Measurements from ENCODE around the gene ZBTB34. TPM values are rescaled to one million over a fixed set of nuclear protein-coding genes. Genes with fewer than 3 reads are reported as not detected.

ZBTB34 gene
- total RNA-seq, 1 experiment from 2014 or later = 15.8 TPM

DNA sequence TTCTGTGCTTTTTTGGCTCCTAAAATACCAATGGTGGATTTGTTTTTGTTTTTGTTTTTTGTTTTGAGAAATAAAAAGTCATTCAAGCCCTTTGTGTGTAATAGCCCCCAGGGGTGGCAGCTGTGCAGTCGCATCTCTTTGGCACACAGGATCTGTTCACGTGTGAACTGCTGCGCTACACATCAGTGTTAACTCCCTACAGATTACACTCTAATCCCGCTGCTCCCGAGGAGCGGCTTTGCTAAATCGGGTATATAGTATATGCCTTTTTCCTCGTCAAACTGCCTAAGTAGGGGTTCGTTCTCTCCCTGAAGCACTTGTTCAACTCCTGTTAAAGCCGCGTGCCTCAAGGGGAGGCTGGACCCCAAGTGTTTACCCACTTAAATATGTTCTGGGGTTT lies 22.3 kb downstream of the ZBTB34 start:
- H2AFZ ChIP-seq (ENCODE audit: low read length) = no peak overlapping the region
- H3K56ac ChIP-seq (ENCODE audit: insufficient read length, low read depth, low read length) = no peak overlapping the region
- no CpG with 5 or more reads among the region's 11 CpGs for WGBS (ENCODE audit: extremely low coverage, insufficient read length, low lambda C conversion rate)
- no peak overlapping the region for H3K4me2 ChIP-seq (ENCODE audit: insufficient read depth, insufficient read length, low read length)
- no peaks in the 10 kb centered on the region; the same call in 1 of the 2 replicates for H3K4me1 ChIP-seq (ENCODE audit: insufficient read depth, low read length)
- TF ChIP-seq, protein P1, sequence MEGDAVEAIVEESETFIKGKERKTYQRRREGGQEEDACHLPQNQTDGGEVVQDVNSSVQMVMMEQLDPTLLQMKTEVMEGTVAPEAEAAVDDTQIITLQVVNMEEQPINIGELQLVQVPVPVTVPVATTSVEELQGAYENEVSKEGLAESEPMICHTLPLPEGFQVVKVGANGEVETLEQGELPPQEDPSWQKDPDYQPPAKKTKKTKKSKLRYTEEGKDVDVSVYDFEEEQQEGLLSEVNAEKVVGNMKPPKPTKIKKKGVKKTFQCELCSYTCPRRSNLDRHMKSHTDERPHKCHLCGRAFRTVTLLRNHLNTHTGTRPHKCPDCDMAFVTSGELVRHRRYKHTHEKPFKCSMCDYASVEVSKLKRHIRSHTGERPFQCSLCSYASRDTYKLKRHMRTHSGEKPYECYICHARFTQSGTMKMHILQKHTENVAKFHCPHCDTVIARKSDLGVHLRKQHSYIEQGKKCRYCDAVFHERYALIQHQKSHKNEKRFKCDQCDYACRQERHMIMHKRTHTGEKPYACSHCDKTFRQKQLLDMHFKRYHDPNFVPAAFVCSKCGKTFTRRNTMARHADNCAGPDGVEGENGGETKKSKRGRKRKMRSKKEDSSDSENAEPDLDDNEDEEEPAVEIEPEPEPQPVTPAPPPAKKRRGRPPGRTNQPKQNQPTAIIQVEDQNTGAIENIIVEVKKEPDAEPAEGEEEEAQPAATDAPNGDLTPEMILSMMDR (conservative IDR thresholded peaks at IDR 0.05) = no peak
- DNase-seq = no peak
- H3K27ac ChIP-seq (ENCODE audit: insufficient read length, low read depth, low read length) = no peak overlapping the region
- H3K9ac ChIP-seq (ENCODE audit: extremely low read depth, insufficient read length, low read length) = no peak overlapping the region
- H3K79me2 ChIP-seq (ENCODE audit: insufficient read depth, low read length) = no peaks in the 10 kb centered on the region
- H2BK15ac ChIP-seq (ENCODE audit: low read depth, low read length) = no peak overlapping the region
- H3K4ac ChIP-seq (ENCODE audit: low read depth, low read length) = no peak overlapping the region
- no peaks in the 10 kb centered on the region for H4K20me1 ChIP-seq (ENCODE audit: control insufficient read depth, insufficient read depth, insufficient read length)
- H3K9me3 ChIP-seq (ENCODE audit: control insufficient read depth, low read depth, low read length) = no peaks in the 10 kb centered on the region
- no peak overlapping the region for H2BK20ac ChIP-seq (ENCODE audit: low read depth, low read length, poor library complexity, severe bottlenecking)
- no peak overlapping the region for H3K4me3 Mint-ChIP-seq
- no peak overlapping the region for H2BK12ac ChIP-seq (ENCODE audit: insufficient read length, low read depth, low read length)
- H2AK5ac ChIP-seq (ENCODE audit: insufficient read length, low read length) = no peak overlapping the region
- no peak overlapping the region for H3K18ac ChIP-seq (ENCODE audit: insufficient read length, low read depth, low read length)
- H3T11ph ChIP-seq (ENCODE audit: low read length) = no peak overlapping the region
- H4K91ac ChIP-seq (ENCODE audit: insufficient read length, low read depth, low read length) = no peak overlapping the region
- no peaks in the 10 kb centered on the region for H3K9me3 Mint-ChIP-seq
- peaks cover 15 to 23% (median 22%) of the 10 kb centered on the region in 3 experiments; a peak in 6 of 7 replicates for H3K36me3 Mint-ChIP-seq (ENCODE audit: insufficient read depth in 1 of 3, low read depth in 3 of 3)
- H4K8ac ChIP-seq (replicated peaks; ENCODE audit: insufficient read length, low read depth, low read length) = no peak overlapping the region
- H2BK120ac ChIP-seq (ENCODE audit: low read depth, low read length, poor library complexity, severe bottlenecking) = no peak overlapping the region
- no peaks in the 10 kb centered on the region for H3K27me3 Mint-ChIP-seq (ENCODE audit: low read depth)
- no peak overlapping the region for H3K23ac ChIP-seq (ENCODE audit: insufficient read length, low read depth, low read length)
- H3K27ac Mint-ChIP-seq = no peak overlapping the region
- H2BK5ac ChIP-seq (ENCODE audit: insufficient read length, low read length) = no peak overlapping the region
- no peak overlapping the region for H3K14ac ChIP-seq (ENCODE audit: insufficient read depth, low read length)
- peaks cover 12 to 22% of the 10 kb centered on the region in 2 experiments for H3K4me1 Mint-ChIP-seq
- no peak overlapping the region for H4K5ac ChIP-seq (ENCODE audit: insufficient read length, low read depth, low read length)
- H3K23me2 ChIP-seq (ENCODE audit: insufficient read length, low read depth, low read length, poor library complexity, severe bottlenecking) = no peaks in the 10 kb centered on the region
- H3K79me1 ChIP-seq (ENCODE audit: insufficient read depth, low read depth, low read length, poor library complexity, severe bottlenecking) = no peaks in the 10 kb centered on the region
- H3K27me3 ChIP-seq (ENCODE audit: insufficient read depth, low read length) = no peaks in the 10 kb centered on the region
